Left colon (tissue), 2 donors: ENCODE data around the gene UBQLN1. TPM values are rescaled to one million over a fixed set of nuclear protein-coding genes. Genes with fewer than 3 reads are reported as not detected.

Experiments used
- total RNA-seq, 2 donors: library from RNA; stranded (reverse); fragmentation: NEBNext Ultra II Directional; extraction: Animal tissue kit (Norgen Biotek cat#: 25700); gene quantifications; one replicate each; pipeline ENCODE4 v1.2.1, GENCODE V29; 2021
- donor health status: DM: no; HTN: no; CAD: no.
- donor health status: DM: yes; HTN: yes; CAD: no.

Gene UBQLN1
- total RNA-seq, 2 donors from 2014 or later = 78.1 to 79.2 TPM

Other genes with a start within 250 kb of the UBQLN1 start
- 10 to 100 TPM; 23.8 to 32.4 TPM for gene FRMD3, start 169.6 kb downstream of the UBQLN1 start, total RNA-seq
- gene IDNK, start 84.8 kb downstream of the UBQLN1 start, total RNA-seq = 10 to 100 TPM in 1 of 2 donors, 1 to 10 TPM in 1; 7.2 to 13.4 TPM
- gene GKAP1, start 109.8 kb upstream of the UBQLN1 start, total RNA-seq = 1 to 10 TPM; 4.0 TPM
- 1 to 10 TPM; 3.2 to 3.3 TPM for gene KIF27, start 213.5 kb upstream of the UBQLN1 start, total RNA-seq